GM18507 (cell line): Measurements from ENCODE around the gene ETV2.
A peak's percentile ranks its signal among the peaks of the same experiment; 100 is the strongest.
"Not testable (repeated sequence)": the region's sequence is repeated elsewhere in the genome, so short reads cannot be mapped to it uniquely, and the experiment has no call there.

Experiments
- DNase-seq: peaks from one replicate; pipeline ENCODE4 v3.0.0; 2011; ENCODE audit warnings: low read depth; ENCODE audit not compliant: insufficient read length; ENCODE audit errors: extremely low spot score
- FAIRE-seq: peaks from 2 replicates; lab custom pipeline; 2011; peaks lifted over from hg19 to GRCh38; lab: Jason Lieb, UNC

The ETV2 gene

GRCh38 chr19:35641515-35642151 is at the start of gene ETV2:
Gene ETV2 (plus strand): TSS chr19:35641745. CDS start chr19:35642461, 716 bp downstream.
- DNase-seq = no peak
- no peak for FAIRE-seq

GRCh38 chr19:35592226-35592625 is 49.3 kb upstream of the ETV2 start:
- peak; percentile 81 for FAIRE-seq
- DNase-seq = no peak

GRCh38 chr19:35595026-35595425 is 46.5 kb upstream of the ETV2 start:
- not testable (repeated sequence) for FAIRE-seq, DNase-seq

- FAIRE-seq = no peak
- DNase-seq = no peak
These were observed 45.6 kb upstream of the ETV2 start for GRCh38 chr19:35595928-35596327.

GRCh38 chr19:35596366-35596999 is 45.1 kb upstream of the ETV2 start:
- peak; percentile 89 for FAIRE-seq
- DNase-seq = peak; percentile 69

- DNase-seq (no peak), FAIRE-seq (no peak)
These were observed 39.6 kb upstream of the ETV2 start for GRCh38 chr19:35601971-35602370.

- FAIRE-seq, DNase-seq: not testable (repeated sequence)
These were observed 37.1 kb upstream of the ETV2 start for GRCh38 chr19:35604436-35604835.

- not testable (repeated sequence) for DNase-seq, FAIRE-seq
These were observed 34.4 kb upstream of the ETV2 start for GRCh38 chr19:35607170-35607569.

GRCh38 chr19:35607661-35608060 is 33.9 kb upstream of the ETV2 start:
- no peak for DNase-seq
- no peak for FAIRE-seq

GRCh38 chr19:35608251-35608650 is 33.3 kb upstream of the ETV2 start:
- no peak for DNase-seq
- FAIRE-seq = peak; percentile 60

GRCh38 chr19:35609851-35610353 is 31.6 kb upstream of the ETV2 start:
- no peak for DNase-seq
- peak; percentile 86 for FAIRE-seq

- FAIRE-seq (no peak), DNase-seq (no peak)
These were observed 29.4 kb upstream of the ETV2 start for GRCh38 chr19:35612224-35612558.

- DNase-seq (peak; percentile 95), FAIRE-seq (peak; percentile 98)
These were observed 28.8 kb upstream of the ETV2 start, which contains the start of gene HAUS5 for GRCh38 chr19:35612559-35613321. Gene HAUS5 (plus strand): TSS chr19:35612735. CDS start chr19:35612795, 60 bp downstream.

GRCh38 chr19:35613574-35613973 is 28.0 kb upstream of the ETV2 start:
- DNase-seq (no peak), FAIRE-seq (no peak)

- DNase-seq = no peak
- FAIRE-seq = no peak
These were observed 26.5 kb upstream of the ETV2 start for GRCh38 chr19:35615036-35615435.

- no peak for FAIRE-seq
- DNase-seq = no peak
These were observed 22.7 kb upstream of the ETV2 start for GRCh38 chr19:35618857-35619256.

- no peak for FAIRE-seq
- no peak for DNase-seq
These were observed 22.1 kb upstream of the ETV2 start for GRCh38 chr19:35619290-35619923.

GRCh38 chr19:35620001-35620400 is 21.5 kb upstream of the ETV2 start:
- no peak for FAIRE-seq

GRCh38 chr19:35621708-35622107 is 19.8 kb upstream of the ETV2 start:
- FAIRE-seq (no peak), DNase-seq (no peak)

More at GRCh38 chr19:35620001-35620400, 21.5 kb upstream of the ETV2 start:
- no peak for DNase-seq

GRCh38 chr19:35622750-35623149 is 18.8 kb upstream of the ETV2 start:
- DNase-seq (no peak), FAIRE-seq (no peak)
